Stimulated activated CD8-positive, alpha-beta memory T cell treated with anti-CD3 and anti-CD28 coated beads, Interleukin-12 subunit alpha, Interleukin-12 subunit beta, amount 100 ng/mL, for 1 hour (primary cell): ENCODE results near the gene FAM185A.
"Not testable (repeated sequence)": the region's sequence is repeated elsewhere in the genome, so short reads cannot be mapped to it uniquely, and the experiment has no call there.

Source experiments
- DNase-seq: peaks from one replicate; pipeline ENCODE4 v3.0.0-alpha.2; 2020; ENCODE audit warnings: low read depth

FAM185A gene

GRCh38 chr7:102778663-102779062 lies 29.9 kb downstream of the FAM185A start:
- DNase-seq: not testable (repeated sequence)

- DNase-seq: not testable (repeated sequence)
Measured at GRCh38 chr7:102780926-102781325, 32.1 kb downstream of the FAM185A start.

GRCh38 chr7:102788770-102789169 lies 40.0 kb downstream of the FAM185A start:
- DNase-seq: not testable (repeated sequence)

- DNase-seq: not testable (repeated sequence)
Measured at GRCh38 chr7:102790364-102791100, 41.7 kb downstream of the FAM185A start.

- DNase-seq: not testable (repeated sequence)
Measured at GRCh38 chr7:102791367-102791766, 42.6 kb downstream of the FAM185A start.

GRCh38 chr7:102791831-102792230 lies 43.0 kb downstream of the FAM185A start:
- DNase-seq: not testable (repeated sequence)

- not testable (repeated sequence) for DNase-seq
Measured at GRCh38 chr7:102794567-102794966, 45.8 kb downstream of the FAM185A start.

GRCh38 chr7:102795987-102796595 lies 47.3 kb downstream of the FAM185A start:
- DNase-seq: not testable (repeated sequence)

GRCh38 chr7:102806613-102807012 lies 57.8 kb downstream of the FAM185A start:
- DNase-seq: no peak

GRCh38 chr7:102810916-102811315 lies 62.1 kb downstream of the FAM185A start:
- no peak for DNase-seq

GRCh38 chr7:102811942-102812678 lies 63.3 kb downstream of the FAM185A start:
- no peak for DNase-seq

- no peak for DNase-seq
Measured at GRCh38 chr7:102813191-102814024, 64.6 kb downstream of the FAM185A start.

GRCh38 chr7:102814025-102814471 lies 65.2 kb downstream of the FAM185A start:
- no peak for DNase-seq

GRCh38 chr7:102817616-102818573 lies 69.1 kb downstream of the FAM185A start:
- DNase-seq: no peak

GRCh38 chr7:102819151-102819550 lies 70.4 kb downstream of the FAM185A start:
- no peak for DNase-seq

GRCh38 chr7:102821994-102822747 lies 73.4 kb downstream of the FAM185A start:
- DNase-seq: no peak

- no peak for DNase-seq
Measured at GRCh38 chr7:102823390-102824119, 74.8 kb downstream of the FAM185A start.

- DNase-seq: no peak
Measured at GRCh38 chr7:102828286-102828685, 79.5 kb downstream of the FAM185A start.

GRCh38 chr7:102829075-102829474 lies 80.3 kb downstream of the FAM185A start:
- DNase-seq: no peak
